ENCODE data around the gene HCFC1R1. TPM values are rescaled to one million over a fixed set of nuclear protein-coding genes. Genes with fewer than 3 reads are reported as not detected.

The HCFC1R1 gene
- total and polyA plus RNA-seq, 2 donors from 2014 or later, result 61.3 to 332 TPM

DNA sequence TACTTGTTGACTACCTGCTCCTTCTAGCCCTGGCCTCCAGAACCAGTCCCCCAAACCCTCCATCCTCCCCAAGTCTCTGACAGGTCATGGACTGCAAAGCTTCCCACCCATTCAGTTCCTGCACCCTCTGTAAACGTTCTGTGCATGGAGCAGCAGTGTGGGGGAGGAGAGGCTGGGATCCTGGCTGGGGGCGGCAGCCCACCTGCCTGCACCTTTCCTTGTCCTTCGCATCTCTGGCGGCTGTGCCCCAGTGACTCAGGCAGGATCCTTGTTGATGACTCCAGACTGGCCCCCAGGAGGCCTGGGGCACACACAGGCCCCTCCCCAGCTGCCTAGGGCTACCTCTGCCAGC lies 41.9 kb downstream of the HCFC1R1 start:
- intact Hi-C loops (cut with DNase I), result no loop called here
- Histone ChIP-seq H3K4me1 (ENCODE audit: control insufficient read depth in 2 of 3, insufficient read depth in 2 of 3, low read depth in 1 of 3, low read length in 3 of 3) (peaks cover 0 to 6% (median 0%) of the 10 kb centered on the region in 3 donors), H3K27ac (ENCODE audit: low read depth in 2 of 2, low read length in 2 of 2) (no peak overlapping the region), H3K27me3 (ENCODE audit: control insufficient read depth, insufficient read depth, low read length) (no peaks in the 10 kb centered on the region), H3K36me3 (ENCODE audit: control insufficient read depth in 2 of 3, insufficient read depth in 3 of 3, low read length in 3 of 3) (no peaks in the 10 kb centered on the region), H3K9me3 (ENCODE audit: control insufficient read depth in 2 of 3, insufficient read depth in 1 of 3, low read length in 3 of 3) (no peaks in the 10 kb centered on the region), H3K9ac (ENCODE audit: low read length in 3 of 3) (no peak overlapping the region), H3K4me3 (ENCODE audit: low read length in 3 of 3) (no peak overlapping the region)
- FAIRE-seq (no peak), DNase-seq (peak in 1 of 5 donors; percentile 67)
- TF ChIP-seq CTCF (IDR thresholded peaks at IDR 0.05; ENCODE audit: borderline replicate concordance, extremely low read depth, insufficient read depth), result no peak

- peak in 1 of 5 donors; percentile 24 for DNase-seq
- intact Hi-C loops (cut with DNase I), result no loop called here
- Histone ChIP-seq H3K9ac (ENCODE audit: low read length in 3 of 3) (no peak overlapping the region), H3K4me3 (ENCODE audit: low read length in 3 of 3) (peak overlapping the region in 1 of 3 donors; percentile 87), H3K27me3 (ENCODE audit: control insufficient read depth, insufficient read depth, low read length) (no peaks in the 10 kb centered on the region), H3K4me1 (ENCODE audit: control insufficient read depth in 2 of 3, insufficient read depth in 2 of 3, low read depth in 1 of 3, low read length in 3 of 3) (peaks cover 0 to 6% (median 0%) of the 10 kb centered on the region in 3 donors), H3K9me3 (ENCODE audit: control insufficient read depth in 2 of 3, insufficient read depth in 1 of 3, low read length in 3 of 3) (no peaks in the 10 kb centered on the region), H3K36me3 (ENCODE audit: control insufficient read depth in 2 of 3, insufficient read depth in 3 of 3, low read length in 3 of 3) (no peaks in the 10 kb centered on the region), H3K27ac (ENCODE audit: low read depth in 2 of 2, low read length in 2 of 2) (no peak overlapping the region)
- no peak for FAIRE-seq
- TF ChIP-seq CTCF (IDR thresholded peaks at IDR 0.05; ENCODE audit: borderline replicate concordance, extremely low read depth, insufficient read depth), result no peak
Observed at GRCh38 chr16:2981177-2981898, 42.4 kb downstream of the HCFC1R1 start.

- H3K27me3 ChIP-seq (ENCODE audit: control insufficient read depth, insufficient read depth, low read length), result no peaks in the 10 kb centered on the region
- H3K4me1 ChIP-seq (ENCODE audit: control insufficient read depth in 2 of 3, insufficient read depth in 2 of 3, low read depth in 1 of 3, low read length in 3 of 3), result peaks cover 0 to 6% (median 0%) of the 10 kb centered on the region in 3 donors
- intact Hi-C loops (cut with DNase I), result no loop called here
- peak within 1 kb of the TSS; percentile 66 to 87 (median 69) for H3K4me3 ChIP-seq (ENCODE audit: low read length in 3 of 3)
- H3K36me3 ChIP-seq (ENCODE audit: control insufficient read depth in 2 of 3, insufficient read depth in 3 of 3, low read length in 3 of 3), result no peaks in the 10 kb centered on the region
- no peak for FAIRE-seq
- no peak within 1 kb of the TSS for H3K27ac ChIP-seq (ENCODE audit: low read depth in 2 of 2, low read length in 2 of 2)
- no peaks in the 10 kb centered on the region for H3K9me3 ChIP-seq (ENCODE audit: control insufficient read depth in 2 of 3, insufficient read depth in 1 of 3, low read length in 3 of 3)
- DNase-seq, result peak; percentile 93 to 97 (median 95)
- no peak for TF ChIP-seq CTCF (IDR thresholded peaks at IDR 0.05; ENCODE audit: borderline replicate concordance, extremely low read depth, insufficient read depth)
- peak within 1 kb of the TSS; percentile 42 to 78 (median 77) for H3K9ac ChIP-seq (ENCODE audit: low read length in 3 of 3)
Observed at GRCh38 chr16:2980227-2981176, 43.2 kb downstream of the HCFC1R1 start, which contains the start of gene PKMYT1. PKMYT1 (minus strand) TSS chr16:2980446; CDS start chr16:2979657, 789 bp downstream.
